Endothelial cell of umbilical vein (primary cell): ENCODE measurements around the gene PEG3. TPM values are rescaled to one million over a fixed set of nuclear protein-coding genes. Genes with fewer than 3 reads are reported as not detected.

Source experiments
- BruUV-seq: library from RNA; stranded (reverse); fragments of 400-500 nt; replicated peaks from 2 replicates; lab custom pipeline; 2021; lab: Mats Ljungman, UMichigan
- CTCF ChIA-PET: fragments of 300-600, 350-600 bp; sonication (Branson Sonifier 250); formaldehyde crosslinking; loops from one replicate; lab custom pipeline; 2021; ENCODE audit warnings: antibody characterized with exemption, inconsistent platforms; lab: Charles Lee
- POLR2A ChIA-PET: fragments of 300-600, 350-600 bp; sonication (Branson Sonifier 250); formaldehyde crosslinking; loops from one replicate; lab custom pipeline; 2021; ENCODE audit warnings: antibody characterized with exemption, inconsistent platforms; lab: Charles Lee
- DNase-seq: peaks from one replicate; pipeline ENCODE4 v3.0.0-alpha.2; 2011; ENCODE audit warnings: low read depth, low spot score
- FAIRE-seq: peaks from 2 replicates; lab custom pipeline; 2011; peaks lifted over from hg19 to GRCh38; lab: Jason Lieb, UNC
- H2AFZ ChIP-seq: 2 replicates; pipeline ENCODE4 v1.6.0; 2012; ENCODE audit warnings: low read depth, low read length, control low read depth, inconsistent platforms
- H3K27ac ChIP-seq: 2 replicates; pipeline ENCODE4 v1.5.1; 2011; ENCODE audit warnings: low read depth, mild to moderate bottlenecking, control low read depth, low read length, moderate library complexity; ENCODE audit not compliant: insufficient read depth
- H3K27me3 ChIP-seq, 2 experiments: 2 replicates each; pipeline versions ENCODE4 v1.6.0 to v1.6.1; 2011; ENCODE audit warnings: low read length in 2 of 2, mixed read lengths in 1 of 2; ENCODE audit not compliant: control insufficient read depth in 2 of 2, insufficient read depth in 2 of 2
- H3K36me3 ChIP-seq, 2 experiments: 2 replicates in 1 of 2; 3 replicates in 1 of 2; pipeline ENCODE4 v1.5.1; 2011; ENCODE audit warnings: low read length in 2 of 2, mild to moderate bottlenecking in 1 of 2, moderate library complexity in 1 of 2; ENCODE audit not compliant: control insufficient read depth in 2 of 2, insufficient read depth in 2 of 2; ENCODE audit errors: extremely low read depth in 1 of 2
- H3K4me1 ChIP-seq: 3 replicates; pipeline ENCODE4 v1.5.1; 2011; ENCODE audit warnings: mild to moderate bottlenecking, low read length; ENCODE audit not compliant: control insufficient read depth, insufficient read depth; ENCODE audit errors: extremely low read depth
- H3K4me2 ChIP-seq: 2 replicates; pipeline ENCODE4 v1.6.1; 2011; ENCODE audit warnings: low read length, control low read depth, mixed read lengths; ENCODE audit not compliant: insufficient read depth
- H3K4me3 ChIP-seq, 3 experiments: fragments of 200-600 bp in 1 of 3; sonication (generic), shearing (Covaris generic) in 1 of 3; replicated peaks in 1 of 3; 2 replicates each; pipeline ENCODE4 v1.5.1; 2011 to 2016; ENCODE audit warnings: control low read depth in 3 of 3, low read length in 3 of 3, mild to moderate bottlenecking in 2 of 3, inconsistent platforms in 1 of 3, low read depth in 1 of 3, moderate library complexity in 1 of 3; ENCODE audit not compliant: insufficient read depth in 1 of 3
- H3K79me2 ChIP-seq: 2 replicates; pipeline ENCODE4 v1.6.0; 2012; ENCODE audit warnings: low read length, inconsistent platforms; ENCODE audit not compliant: control insufficient read depth, insufficient read depth
- H3K9ac ChIP-seq: replicated peaks from 2 replicates; pipeline ENCODE3; 2011; ENCODE audit warnings: low read length, control low read depth; ENCODE audit not compliant: insufficient read depth; ENCODE audit errors: extremely low read depth
- H3K9me1 ChIP-seq: replicated peaks from 3 replicates; pipeline ENCODE4 v1.6.0; 2011; ENCODE audit warnings: mild to moderate bottlenecking, low read length; ENCODE audit not compliant: control insufficient read depth, insufficient read depth; ENCODE audit errors: extremely low read depth
- H3K9me3 ChIP-seq: replicated peaks from 2 replicates; pipeline ENCODE4 v1.5.1; 2012; ENCODE audit warnings: low read length, inconsistent platforms; ENCODE audit not compliant: control insufficient read depth, insufficient read depth
- H4K20me1 ChIP-seq: replicated peaks from 2 replicates; pipeline ENCODE3; 2011; ENCODE audit warnings: mild to moderate bottlenecking, low read length; ENCODE audit not compliant: control insufficient read depth, insufficient read depth; ENCODE audit errors: extremely low read depth
- EZH2 ChIP-seq: IDR thresholded peaks from 2 replicates; pipeline ENCODE4 v1.6.1; 2012; ENCODE audit warnings: borderline replicate concordance, low read depth, mild to moderate bottlenecking, moderate library complexity, low read length, inconsistent platforms; ENCODE audit not compliant: severe bottlenecking
- FOS ChIP-seq: IDR thresholded peaks from 2 replicates; pipeline ENCODE4 v1.6.1; 2011; ENCODE audit warnings: mild to moderate bottlenecking, low read length, moderate library complexity, borderline replicate concordance; ENCODE audit not compliant: insufficient read depth
- GATA2 ChIP-seq: IDR thresholded peaks from 2 replicates; pipeline ENCODE4 v1.7.0; 2011; ENCODE audit warnings: low read depth, mild to moderate bottlenecking, moderate library complexity, mixed read lengths, low read length; ENCODE audit not compliant: insufficient read length, insufficient read depth
- JUN ChIP-seq: IDR thresholded peaks from 2 replicates; pipeline ENCODE4 v1.6.1; 2011; ENCODE audit warnings: borderline replicate concordance, low read depth; ENCODE audit not compliant: insufficient read length, insufficient read depth
- MYC ChIP-seq: IDR thresholded peaks from one replicate; pipeline ENCODE4 v1.6.1; 2011; ENCODE audit warnings: mild to moderate bottlenecking, low read depth, low read length
- POLR2A ChIP-seq: IDR thresholded peaks from 2 replicates; pipeline ENCODE4 v1.6.1; 2012; ENCODE audit warnings: low read depth, mild to moderate bottlenecking, control low read depth, low read length
- POLR2AphosphoS5 ChIP-seq: IDR thresholded peaks from 2 replicates; pipeline ENCODE4 v1.6.1; 2012; ENCODE audit warnings: low read depth, mild to moderate bottlenecking, control low read depth, low read length, moderate library complexity; ENCODE audit not compliant: insufficient read depth
- dilution Hi-C: fragments of 300-500 bp; cut with MboI; formaldehyde crosslinking; loops from one replicate; pipeline ENCODE4 v1.15.0; 2019; ENCODE audit warnings: low sequenced_read_pairs; ENCODE audit not compliant: extremely low pct_ligation_motif_present
- intact Hi-C: fragments of 100-400 bp; cut with micrococcal nuclease; formaldehyde crosslinking; loops from one replicate; pipeline ENCODE4 v1.10.0; 2022
- polyA plus RNA-seq, 4 experiments: library from polyadenylated mRNA; depleted of rRNA in 3 of 4; stranded (reverse) in 3 of 4; unstranded in 1 of 4; fragments of >200 nt; gene quantifications; 2 replicates each; pipeline versions ENCODE4 v1.2.1 to v1.2.3, GENCODE V29; 2011 to 2012; ENCODE audit warnings: missing spikeins in 1 of 4
- total RNA-seq: library from RNA; stranded (reverse); gene quantifications from 2 replicates; pipeline ENCODE4 v1.2.3, GENCODE V29; 2021
- TF ChIP-seq, protein P1 (sequence below): IDR thresholded peaks from 2 replicates; pipeline ENCODE4 v1.6.1; 2011; ENCODE audit not compliant: insufficient read depth, insufficient read length
- TF ChIP-seq, protein P2 (sequence below), 2 donors: IDR thresholded peaks; 1 replicate in 1 of 2; 2 replicates in 1 of 2; pipeline ENCODE4 v1.5.1; 2011; ENCODE audit warnings: low read length in 2 of 2, mild to moderate bottlenecking in 2 of 2, moderate library complexity in 2 of 2, control low read depth in 1 of 2, inconsistent platforms in 1 of 2, low read depth in 1 of 2; ENCODE audit not compliant: insufficient read depth in 1 of 2; ENCODE audit errors: extremely low read depth in 1 of 2

The PEG3 gene
- total and polyA plus RNA-seq, 2 donors (not counting 3 experiments of a cell fraction or from before 2014, with no cell fraction given), result 0.27 TPM; not detected in 1

DNA sequence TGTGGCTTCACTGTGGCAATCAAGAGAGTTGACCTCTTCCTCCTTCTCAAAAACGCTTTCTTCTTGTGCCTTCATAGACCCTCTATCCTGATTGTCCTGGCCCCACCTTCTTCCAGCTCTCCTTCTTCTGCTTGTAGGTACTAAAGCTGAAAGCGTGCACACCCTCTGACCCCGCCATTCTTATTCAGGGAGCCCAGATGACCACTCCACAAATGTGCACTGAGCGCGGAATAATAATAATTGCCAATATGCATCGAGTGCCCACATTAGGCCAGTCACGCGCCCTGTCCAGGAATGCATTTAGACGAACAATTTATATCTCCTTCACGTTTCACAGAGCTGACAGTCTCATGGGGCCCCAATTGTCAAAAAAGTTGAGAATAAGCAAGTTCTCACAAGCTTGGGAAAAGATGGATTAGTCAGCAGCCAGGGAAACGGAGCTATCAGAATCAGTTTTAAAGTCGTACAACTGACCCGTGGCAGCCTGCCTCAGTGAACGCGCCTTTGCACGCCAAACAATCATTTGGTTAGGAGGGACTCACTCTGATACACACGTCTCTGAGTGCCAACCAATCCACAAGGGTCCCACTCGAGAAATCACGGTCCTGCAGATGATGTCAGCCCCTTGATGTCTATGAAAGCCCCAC is 36.7 kb upstream of the PEG3 start:
- Histone ChIP-seq H3K4me3 (no peak overlapping the region), H3K4me2 (no peak overlapping the region), H2AFZ (no peak overlapping the region), H3K27ac (no peak overlapping the region), H3K36me3 (no peaks in the 10 kb centered on the region), H4K20me1 (no peaks in the 10 kb centered on the region), H3K9me3 (peaks cover 11% of the 10 kb centered on the region), H3K9ac (no peak overlapping the region), H3K9me1 (no peaks in the 10 kb centered on the region), H3K79me2 (no peaks in the 10 kb centered on the region), H3K4me1 (no peaks in the 10 kb centered on the region), H3K27me3 (no peaks in the 10 kb centered on the region)
- dilution Hi-C loops, result no loop called here
- FAIRE-seq (no peak), DNase-seq (no peak)
- CTCF ChIA-PET, result interaction anchor here (0.6 kb wide), 1 partner anchor 916 kb away, joined by 4 read pairs; no protein-coding TSS in a partner anchor
- TF ChIP-seq POLR2AphosphoS5 (no peak), MYC (no peak), POLR2A (no peak), GATA2 (no peak)
- TF ChIP-seq, protein P1, sequence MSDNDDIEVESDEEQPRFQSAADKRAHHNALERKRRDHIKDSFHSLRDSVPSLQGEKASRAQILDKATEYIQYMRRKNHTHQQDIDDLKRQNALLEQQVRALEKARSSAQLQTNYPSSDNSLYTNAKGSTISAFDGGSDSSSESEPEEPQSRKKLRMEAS, result no peak
- POLR2A ChIA-PET, result no interaction called here
- BruUV-seq, result no TSS peak
- intact Hi-C loops, result no loop called here

DNA sequence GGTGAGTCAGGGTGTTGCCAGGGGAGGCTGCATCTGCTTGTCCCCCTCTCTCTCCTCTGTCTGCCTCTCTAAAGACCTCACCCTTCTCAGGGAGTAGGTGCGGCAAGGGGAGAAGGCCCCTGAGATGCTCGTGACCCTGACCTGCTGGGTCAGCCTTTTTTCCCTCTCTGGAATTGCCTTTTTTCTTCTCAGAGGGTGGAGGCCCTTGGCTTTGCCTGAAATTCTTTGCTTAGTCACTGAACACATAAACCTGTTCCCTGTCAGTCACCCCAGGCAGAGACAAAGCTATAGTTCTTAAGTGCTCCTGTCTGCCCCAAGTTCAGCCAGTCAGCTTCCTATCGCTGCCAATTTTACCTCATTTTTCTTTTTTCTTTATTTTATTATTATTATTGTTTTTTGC is 35.2 kb upstream of the PEG3 start:
- TF ChIP-seq, protein P1, result no peak
- no peak for TF ChIP-seq POLR2A
- TF ChIP-seq, protein P2, sequence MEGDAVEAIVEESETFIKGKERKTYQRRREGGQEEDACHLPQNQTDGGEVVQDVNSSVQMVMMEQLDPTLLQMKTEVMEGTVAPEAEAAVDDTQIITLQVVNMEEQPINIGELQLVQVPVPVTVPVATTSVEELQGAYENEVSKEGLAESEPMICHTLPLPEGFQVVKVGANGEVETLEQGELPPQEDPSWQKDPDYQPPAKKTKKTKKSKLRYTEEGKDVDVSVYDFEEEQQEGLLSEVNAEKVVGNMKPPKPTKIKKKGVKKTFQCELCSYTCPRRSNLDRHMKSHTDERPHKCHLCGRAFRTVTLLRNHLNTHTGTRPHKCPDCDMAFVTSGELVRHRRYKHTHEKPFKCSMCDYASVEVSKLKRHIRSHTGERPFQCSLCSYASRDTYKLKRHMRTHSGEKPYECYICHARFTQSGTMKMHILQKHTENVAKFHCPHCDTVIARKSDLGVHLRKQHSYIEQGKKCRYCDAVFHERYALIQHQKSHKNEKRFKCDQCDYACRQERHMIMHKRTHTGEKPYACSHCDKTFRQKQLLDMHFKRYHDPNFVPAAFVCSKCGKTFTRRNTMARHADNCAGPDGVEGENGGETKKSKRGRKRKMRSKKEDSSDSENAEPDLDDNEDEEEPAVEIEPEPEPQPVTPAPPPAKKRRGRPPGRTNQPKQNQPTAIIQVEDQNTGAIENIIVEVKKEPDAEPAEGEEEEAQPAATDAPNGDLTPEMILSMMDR (IDR thresholded peaks at IDR 0.05; ENCODE audit: extremely low read depth in 1 of 2, insufficient read depth in 1 of 2, low read depth in 1 of 2, low read length in 2 of 2), result no peak
- TF ChIP-seq EZH2, result no peak
- no peak for TF ChIP-seq FOS
- TF ChIP-seq GATA2, result no peak
- TF ChIP-seq JUN, result no peak
- TF ChIP-seq MYC, result no peak
- TF ChIP-seq POLR2AphosphoS5, result no peak
- Histone ChIP-seq H4K20me1 (no peaks in the 10 kb centered on the region), H3K9me3 (peaks cover 8% of the 10 kb centered on the region), H3K4me3 (no peak overlapping the region), H2AFZ (no peak overlapping the region), H3K36me3 (no peaks in the 10 kb centered on the region), H3K79me2 (no peaks in the 10 kb centered on the region), H3K4me2 (no peak overlapping the region), H3K4me1 (no peaks in the 10 kb centered on the region), H3K27me3 (no peaks in the 10 kb centered on the region), H3K9ac (no peak overlapping the region), H3K27ac (no peak overlapping the region), H3K9me1 (no peaks in the 10 kb centered on the region)
- ChIA-PET CTCF (no interaction called here), POLR2A (no interaction called here)
- FAIRE-seq (no peak), DNase-seq (no peak)
- dilution Hi-C loops (no loop called here), intact Hi-C loops (no loop called here)
- no TSS peak for BruUV-seq
